Measurements from ENCODE around the gene IDH2. TPM values are rescaled to one million over a fixed set of nuclear protein-coding genes. Genes with fewer than 3 reads are reported as not detected.

Gene IDH2
- total RNA-seq, 1 donor from 2014 or later, result 93.1 TPM

DNA sequence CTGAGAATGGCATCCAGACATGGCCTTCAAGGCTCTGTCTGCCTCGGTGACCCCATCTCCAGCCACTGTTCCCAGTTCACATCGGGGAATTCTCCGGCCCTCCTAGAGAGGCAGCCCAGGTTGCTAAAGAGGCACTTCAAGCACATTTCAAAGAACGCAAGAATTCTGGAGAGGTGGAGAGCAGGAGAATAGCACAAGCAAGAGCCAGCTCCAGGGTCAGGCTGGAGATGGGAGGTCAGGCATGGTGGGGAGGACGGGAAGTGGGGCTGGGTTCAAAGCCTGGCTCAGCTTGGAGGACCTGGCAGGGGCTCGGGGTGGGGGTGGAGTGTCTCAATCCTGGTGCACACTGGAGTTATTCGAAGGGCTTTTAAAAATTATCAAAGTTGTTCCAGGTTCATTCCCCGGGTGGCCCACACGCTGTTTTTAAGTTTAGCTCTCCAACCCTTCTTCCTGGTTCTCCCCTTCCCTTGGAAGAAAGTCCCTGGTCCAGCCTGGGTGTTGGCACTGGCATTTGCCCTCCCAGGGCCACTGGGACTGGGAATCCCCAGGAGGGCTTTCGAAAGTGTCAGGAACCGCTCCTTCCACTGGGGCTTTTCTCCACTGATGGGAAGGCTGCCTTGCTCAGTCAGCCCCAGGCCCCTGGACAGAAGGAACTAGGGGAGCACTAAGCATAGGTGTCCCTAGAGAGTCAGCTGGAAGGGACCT, 65.3 kb downstream of the IDH2 start:
- Histone ChIP-seq H3K4me2 (peak overlapping the region; percentile 28), H3K4me3 (no peak overlapping the region), H3K9ac (no peak overlapping the region), H3K4me1 (peaks cover 67% of the 10 kb centered on the region), H3K27me3 (no peaks in the 10 kb centered on the region), H3K79me2 (ENCODE audit: low read depth) (peaks cover 93% of the 10 kb centered on the region), H3K36me3 (no peaks in the 10 kb centered on the region), H2AFZ (replicated peaks) (no peak overlapping the region), H3K9me3 (ENCODE audit: low read depth) (no peaks in the 10 kb centered on the region), H3K27ac (no peak overlapping the region), H4K20me1 (ENCODE audit: low read depth) (peaks cover 67% of the 10 kb centered on the region), H3F3A (ENCODE audit: low read depth) (peaks cover 20% of the 10 kb centered on the region)
- peaks cover 2% of the 10 kb centered on the region for H3K9me3 Mint-ChIP-seq
- H3K4me1 Mint-ChIP-seq, result peaks cover 73% of the 10 kb centered on the region
- H3K36me3 Mint-ChIP-seq, result peaks cover 4% of the 10 kb centered on the region
- no peak for DNase-seq (ENCODE audit: low spot score)
- peak overlapping the region; percentile 72 for H3K27ac Mint-ChIP-seq
- H3K27me3 Mint-ChIP-seq (ENCODE audit: insufficient read depth, low read depth), result peaks cover 2% of the 10 kb centered on the region
- TF ChIP-seq EZH2phosphoT487 (IDR thresholded peaks at IDR 0.05) (no peak), EZH2 (IDR thresholded peaks at IDR 0.05) (no peak)
- TF ChIP-seq, protein P1, sequence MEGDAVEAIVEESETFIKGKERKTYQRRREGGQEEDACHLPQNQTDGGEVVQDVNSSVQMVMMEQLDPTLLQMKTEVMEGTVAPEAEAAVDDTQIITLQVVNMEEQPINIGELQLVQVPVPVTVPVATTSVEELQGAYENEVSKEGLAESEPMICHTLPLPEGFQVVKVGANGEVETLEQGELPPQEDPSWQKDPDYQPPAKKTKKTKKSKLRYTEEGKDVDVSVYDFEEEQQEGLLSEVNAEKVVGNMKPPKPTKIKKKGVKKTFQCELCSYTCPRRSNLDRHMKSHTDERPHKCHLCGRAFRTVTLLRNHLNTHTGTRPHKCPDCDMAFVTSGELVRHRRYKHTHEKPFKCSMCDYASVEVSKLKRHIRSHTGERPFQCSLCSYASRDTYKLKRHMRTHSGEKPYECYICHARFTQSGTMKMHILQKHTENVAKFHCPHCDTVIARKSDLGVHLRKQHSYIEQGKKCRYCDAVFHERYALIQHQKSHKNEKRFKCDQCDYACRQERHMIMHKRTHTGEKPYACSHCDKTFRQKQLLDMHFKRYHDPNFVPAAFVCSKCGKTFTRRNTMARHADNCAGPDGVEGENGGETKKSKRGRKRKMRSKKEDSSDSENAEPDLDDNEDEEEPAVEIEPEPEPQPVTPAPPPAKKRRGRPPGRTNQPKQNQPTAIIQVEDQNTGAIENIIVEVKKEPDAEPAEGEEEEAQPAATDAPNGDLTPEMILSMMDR (IDR thresholded peaks at IDR 0.05), result no peak
- H3K4me3 Mint-ChIP-seq, result peak overlapping the region; percentile 42

DNA sequence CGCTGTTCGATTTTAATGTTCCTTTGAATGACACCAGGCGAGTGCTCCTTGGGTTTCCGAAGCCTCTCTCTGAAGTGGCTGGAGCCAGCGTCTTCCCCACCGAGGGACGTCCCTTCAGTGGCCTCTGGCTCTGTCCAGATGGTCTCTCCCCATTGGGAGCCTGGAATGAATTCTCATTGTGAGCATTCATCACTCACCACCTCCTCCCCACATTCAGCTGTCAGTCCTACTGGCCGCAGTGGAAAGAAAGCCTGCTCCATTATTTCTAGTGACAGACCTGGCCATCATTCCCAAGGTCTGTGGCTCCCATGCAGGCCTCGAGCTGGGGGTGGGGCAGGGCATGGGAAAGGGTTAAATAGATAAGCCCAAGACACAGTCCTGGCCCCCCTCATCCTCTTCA, 65.9 kb downstream of the IDH2 start:
- Histone ChIP-seq H3K27ac (peak overlapping the region; percentile 85), H3K9me3 (ENCODE audit: low read depth) (no peaks in the 10 kb centered on the region), H3K4me2 (peak overlapping the region; percentile 28), H3K36me3 (no peaks in the 10 kb centered on the region), H3K9ac (no peak overlapping the region), H3K4me1 (peaks cover 62% of the 10 kb centered on the region), H3K79me2 (ENCODE audit: low read depth) (peaks cover 93% of the 10 kb centered on the region), H3K4me3 (no peak overlapping the region), H3K27me3 (no peaks in the 10 kb centered on the region), H2AFZ (replicated peaks) (no peak overlapping the region), H4K20me1 (ENCODE audit: low read depth) (peaks cover 73% of the 10 kb centered on the region), H3F3A (ENCODE audit: low read depth) (peaks cover 14% of the 10 kb centered on the region)
- H3K4me1 Mint-ChIP-seq, result peaks cover 74% of the 10 kb centered on the region
- peak overlapping the region; percentile 72 for H3K27ac Mint-ChIP-seq
- TF ChIP-seq EZH2 (IDR thresholded peaks at IDR 0.05) (no peak), EZH2phosphoT487 (IDR thresholded peaks at IDR 0.05) (no peak)
- TF ChIP-seq, protein P1 (IDR thresholded peaks at IDR 0.05), result no peak
- peaks cover 2% of the 10 kb centered on the region for H3K9me3 Mint-ChIP-seq
- H3K27me3 Mint-ChIP-seq (ENCODE audit: insufficient read depth, low read depth), result peaks cover 2% of the 10 kb centered on the region
- peaks cover 4% of the 10 kb centered on the region for H3K36me3 Mint-ChIP-seq
- peak; percentile 72 for DNase-seq (ENCODE audit: low spot score)
- H3K4me3 Mint-ChIP-seq, result peak overlapping the region; percentile 30

DNA sequence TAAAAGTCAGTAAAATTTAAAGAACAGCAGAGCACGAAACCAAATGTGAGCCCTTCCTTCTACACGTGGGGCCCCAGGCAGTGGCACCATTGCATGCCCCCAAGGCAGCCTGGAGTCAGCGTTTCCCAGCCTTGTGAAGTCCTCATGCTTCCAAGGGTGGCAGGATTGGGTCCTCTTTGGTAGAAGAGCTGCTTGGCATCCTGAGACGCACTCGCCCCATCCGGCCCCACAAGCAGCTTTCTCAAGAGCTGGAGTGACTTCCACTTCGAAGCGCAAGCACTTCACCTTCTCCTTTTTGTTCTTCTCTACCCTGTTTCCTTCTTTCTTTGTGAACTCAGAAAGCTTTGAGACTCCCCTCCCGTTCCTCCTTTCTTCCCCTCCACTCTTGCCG, 66.4 kb downstream of the IDH2 start:
- H3K4me1 ChIP-seq, result peaks cover 57% of the 10 kb centered on the region
- no peaks in the 10 kb centered on the region for H3K27me3 ChIP-seq
- no peak for DNase-seq (ENCODE audit: low spot score)
- Mint-ChIP-seq H3K27ac (peak overlapping the region; percentile 92), H3K27me3 (ENCODE audit: insufficient read depth, low read depth) (peaks cover 2% of the 10 kb centered on the region), H3K4me3 (no peak overlapping the region), H3K9me3 (peaks cover 2% of the 10 kb centered on the region), H3K36me3 (peaks cover 4% of the 10 kb centered on the region), H3K4me1 (peaks cover 76% of the 10 kb centered on the region)
- peak overlapping the region; percentile 28 for H3K4me2 ChIP-seq
- H3K9ac ChIP-seq, result no peak overlapping the region
- peaks cover 93% of the 10 kb centered on the region for H3K79me2 ChIP-seq (ENCODE audit: low read depth)
- H4K20me1 ChIP-seq (ENCODE audit: low read depth), result peaks cover 71% of the 10 kb centered on the region
- no peak overlapping the region for H2AFZ ChIP-seq (replicated peaks)
- H3K27ac ChIP-seq, result peak overlapping the region; percentile 85
- TF ChIP-seq EZH2 (IDR thresholded peaks at IDR 0.05), result no peak
- TF ChIP-seq EZH2phosphoT487 (IDR thresholded peaks at IDR 0.05), result no peak
- TF ChIP-seq, protein P1 (IDR thresholded peaks at IDR 0.05), result no peak
- no peaks in the 10 kb centered on the region for H3K36me3 ChIP-seq
- H3K9me3 ChIP-seq (ENCODE audit: low read depth), result no peaks in the 10 kb centered on the region
- no peak overlapping the region for H3K4me3 ChIP-seq
- H3F3A ChIP-seq (ENCODE audit: low read depth), result peaks cover 10% of the 10 kb centered on the region

Data from neural progenitor cell (in vitro differentiated cells).